ENCODE measurements around the gene USP47. TPM values are rescaled to one million over a fixed set of nuclear protein-coding genes. Genes with fewer than 3 reads are reported as not detected.

The USP47 gene
- total RNA-seq, 1 donor from 2014 or later = 46.1 TPM

DNA sequence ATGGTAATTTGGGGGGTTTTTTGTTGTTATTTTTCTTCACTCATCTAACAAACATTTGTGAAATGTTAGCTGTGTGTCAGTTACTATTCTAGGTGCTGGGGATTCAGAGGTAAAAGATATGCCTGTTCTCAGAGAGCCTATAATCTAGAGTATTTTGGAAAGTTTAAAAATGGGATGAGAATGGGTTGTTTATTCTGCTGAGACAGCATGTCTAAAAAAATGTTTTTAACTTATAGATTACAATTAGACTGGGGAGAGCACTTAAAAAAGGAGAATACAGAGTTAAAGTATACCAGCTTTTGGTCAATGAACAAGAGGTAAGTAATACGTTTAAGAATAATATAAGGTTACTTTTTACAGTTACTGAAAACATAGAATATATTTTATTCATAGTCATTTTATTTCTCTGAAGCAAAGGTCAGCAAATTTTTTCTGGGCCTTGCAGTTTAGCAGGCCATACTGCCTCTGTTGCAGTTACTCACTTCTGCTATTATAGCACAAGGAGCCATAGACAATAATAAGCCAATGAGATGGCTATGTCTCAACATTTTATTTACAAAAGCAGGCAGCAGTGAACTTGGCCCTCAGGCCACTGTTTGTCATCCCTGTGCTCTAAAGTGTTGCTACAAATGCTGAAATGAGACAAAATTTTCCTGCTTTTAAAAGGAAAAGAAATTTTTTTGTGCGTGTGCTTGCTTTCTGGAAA lies 106.6 kb downstream of the USP47 start:
- no peak for TF ChIP-seq CTCF (IDR thresholded peaks at IDR 0.05)
- no peak for DNase-seq (ENCODE audit: extremely low spot score, unreplicated experiment)
- Mint-ChIP-seq H3K27ac (ENCODE audit: unreplicated experiment) (peak overlapping the region; percentile 23), H3K4me1 (ENCODE audit: unreplicated experiment) (peaks cover 6% of the 10 kb centered on the region), H3K36me3 (ENCODE audit: unreplicated experiment) (peaks cover 38% of the 10 kb centered on the region), H3K27me3 (ENCODE audit: unreplicated experiment) (no peaks in the 10 kb centered on the region), H3K9me3 (ENCODE audit: unreplicated experiment) (no peaks in the 10 kb centered on the region), H3K4me3 (ENCODE audit: unreplicated experiment) (no peak overlapping the region)

DNA sequence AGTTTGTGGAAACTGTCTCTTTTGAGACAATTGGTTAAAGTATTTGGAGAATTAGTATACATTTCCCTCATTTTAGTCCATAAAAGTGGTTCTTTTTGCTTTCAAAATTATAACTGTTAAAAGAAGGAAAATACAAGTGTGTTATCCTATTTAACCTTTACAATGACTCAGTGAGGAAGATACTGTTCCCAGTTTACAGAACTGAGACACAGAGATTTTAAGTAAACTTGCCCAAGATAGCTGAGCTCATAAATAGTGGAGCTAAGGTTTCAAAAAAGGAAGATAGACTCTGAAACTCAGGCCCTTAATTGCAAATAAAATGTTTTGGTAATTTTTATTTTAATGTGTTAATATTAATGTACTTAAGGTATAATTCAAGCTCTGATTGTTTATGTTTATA lies 107.7 kb downstream of the USP47 start:
- H3K27me3 Mint-ChIP-seq (ENCODE audit: unreplicated experiment) = no peaks in the 10 kb centered on the region
- H3K9me3 Mint-ChIP-seq (ENCODE audit: unreplicated experiment) = no peaks in the 10 kb centered on the region
- no peak for TF ChIP-seq CTCF (IDR thresholded peaks at IDR 0.05)
- peaks cover 6% of the 10 kb centered on the region for H3K4me1 Mint-ChIP-seq (ENCODE audit: unreplicated experiment)
- peaks cover 43% of the 10 kb centered on the region for H3K36me3 Mint-ChIP-seq (ENCODE audit: unreplicated experiment)
- H3K27ac Mint-ChIP-seq (ENCODE audit: unreplicated experiment) = no peak overlapping the region
- H3K4me3 Mint-ChIP-seq (ENCODE audit: unreplicated experiment) = no peak overlapping the region
- no peak for DNase-seq (ENCODE audit: extremely low spot score, unreplicated experiment)

DNA sequence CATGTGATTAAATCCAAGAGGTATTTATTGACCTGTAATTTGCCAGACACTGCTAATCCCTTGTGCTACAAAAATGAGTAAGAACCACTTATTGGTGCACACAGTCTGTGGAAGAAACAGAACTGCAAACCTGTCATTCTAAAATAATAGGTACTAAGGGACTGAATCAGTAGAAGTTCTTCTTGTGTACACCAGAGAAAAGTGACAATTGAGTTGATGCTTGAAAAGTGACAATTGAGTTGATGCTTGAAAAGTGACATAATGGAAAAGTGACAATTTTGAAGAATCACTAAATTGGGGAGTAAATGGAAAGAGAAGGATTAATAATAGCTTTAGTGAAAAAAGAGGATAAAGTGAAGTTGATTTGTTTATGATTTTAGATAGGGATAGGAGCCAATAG lies 110.3 kb downstream of the USP47 start:
- no peak for DNase-seq (ENCODE audit: extremely low spot score, unreplicated experiment)
- Mint-ChIP-seq H3K36me3 (ENCODE audit: unreplicated experiment) (peaks cover 58% of the 10 kb centered on the region), H3K9me3 (ENCODE audit: unreplicated experiment) (no peaks in the 10 kb centered on the region), H3K4me1 (ENCODE audit: unreplicated experiment) (peaks cover 6% of the 10 kb centered on the region), H3K27me3 (ENCODE audit: unreplicated experiment) (no peaks in the 10 kb centered on the region), H3K4me3 (ENCODE audit: unreplicated experiment) (no peak overlapping the region), H3K27ac (ENCODE audit: unreplicated experiment) (no peak overlapping the region)
- TF ChIP-seq CTCF (IDR thresholded peaks at IDR 0.05) = no peak

DNA sequence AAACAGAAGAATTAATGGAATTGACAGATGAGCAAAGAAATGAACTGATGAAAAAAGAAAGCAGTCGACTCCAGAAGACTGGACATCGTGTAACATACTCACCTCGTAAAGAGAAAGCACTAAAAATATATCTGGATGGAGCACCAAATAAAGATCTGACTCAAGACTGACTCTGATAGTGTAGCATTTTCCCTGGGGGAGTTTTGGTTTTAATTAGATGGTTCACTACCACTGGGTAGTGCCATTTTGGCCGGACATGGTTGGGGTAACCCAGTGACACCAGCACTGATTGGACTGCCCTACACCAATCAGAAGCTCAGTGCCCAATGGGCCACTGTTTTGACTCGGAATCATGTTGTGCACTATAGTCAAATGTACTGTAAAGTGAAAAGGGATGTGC lies 114.2 kb downstream of the USP47 start:
- no peak overlapping the region for H3K27ac Mint-ChIP-seq (ENCODE audit: unreplicated experiment)
- peaks cover 65% of the 10 kb centered on the region for H3K36me3 Mint-ChIP-seq (ENCODE audit: unreplicated experiment)
- no peak overlapping the region for H3K4me3 Mint-ChIP-seq (ENCODE audit: unreplicated experiment)
- no peak for TF ChIP-seq CTCF (IDR thresholded peaks at IDR 0.05)
- no peaks in the 10 kb centered on the region for H3K27me3 Mint-ChIP-seq (ENCODE audit: unreplicated experiment)
- no peaks in the 10 kb centered on the region for H3K9me3 Mint-ChIP-seq (ENCODE audit: unreplicated experiment)
- H3K4me1 Mint-ChIP-seq (ENCODE audit: unreplicated experiment) = peaks cover 5% of the 10 kb centered on the region
- no peak for DNase-seq (ENCODE audit: extremely low spot score, unreplicated experiment)

DNA sequence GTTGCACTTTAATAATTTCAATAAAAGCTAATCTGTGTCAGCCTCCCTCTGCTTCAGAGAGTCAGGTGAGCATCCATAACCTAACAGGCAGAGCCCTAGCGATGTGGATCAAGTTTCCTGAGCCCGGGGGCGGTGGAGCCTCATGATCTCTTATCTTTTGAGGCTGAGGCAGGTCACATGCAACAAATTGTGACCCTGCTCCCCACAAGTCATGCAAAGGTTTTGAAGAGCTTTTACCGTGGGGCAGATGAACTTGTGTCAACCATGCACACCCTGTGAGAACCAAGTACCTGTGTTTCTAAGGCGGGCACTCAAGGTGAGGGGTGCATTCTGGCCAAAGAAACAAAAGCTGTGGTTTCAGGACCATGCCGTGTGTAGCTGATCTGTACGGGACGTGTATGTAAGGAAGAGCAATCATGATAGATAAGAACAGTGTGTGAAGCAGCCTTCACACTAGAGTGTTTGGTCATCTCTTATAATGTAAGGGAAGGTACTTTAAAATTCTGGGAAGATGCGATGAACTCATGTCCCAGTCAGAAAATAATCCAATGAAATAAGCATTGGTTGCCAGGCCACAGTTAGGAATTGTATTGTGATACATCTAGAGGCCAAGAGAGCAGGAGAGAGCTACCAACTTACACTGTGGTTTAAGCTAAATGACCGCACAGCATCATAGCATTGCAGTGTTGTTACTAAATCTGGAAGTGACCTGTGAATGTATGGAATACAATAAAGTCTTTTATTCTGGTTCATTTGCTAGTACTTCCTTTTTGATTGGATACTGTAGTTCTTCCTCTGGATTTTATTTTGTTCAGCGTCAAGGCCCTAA lies 116.8 kb downstream of the USP47 start:
- TF ChIP-seq CTCF (IDR thresholded peaks at IDR 0.05) = no peak
- peaks cover 5% of the 10 kb centered on the region for H3K9me3 Mint-ChIP-seq (ENCODE audit: unreplicated experiment)
- H3K36me3 Mint-ChIP-seq (ENCODE audit: unreplicated experiment) = peaks cover 66% of the 10 kb centered on the region
- peaks cover 6% of the 10 kb centered on the region for H3K4me1 Mint-ChIP-seq (ENCODE audit: unreplicated experiment)
- H3K27me3 Mint-ChIP-seq (ENCODE audit: unreplicated experiment) = no peaks in the 10 kb centered on the region
- no peak for DNase-seq (ENCODE audit: extremely low spot score, unreplicated experiment)
- no peak overlapping the region for H3K27ac Mint-ChIP-seq (ENCODE audit: unreplicated experiment)
- no peak overlapping the region for H3K4me3 Mint-ChIP-seq (ENCODE audit: unreplicated experiment)
